Motor neuron (in vitro differentiated cells): ENCODE data around the gene DUSP6. TPM values are rescaled to one million over a fixed set of nuclear protein-coding genes. Genes with fewer than 3 reads are reported as not detected.
A peak's percentile ranks its signal among the peaks of the same experiment; 100 is the strongest.
"Not testable (repeated sequence)": the region's sequence is repeated elsewhere in the genome, so short reads cannot be mapped to it uniquely, and the experiment has no call there.

ENCODE experiments used
- ATAC-seq, 8 experiments: fragments of 200-7000 bp; cut with Tn5 transposase; replicated peaks in 6 of 8; 2 replicates each; pipeline ENCODE4 v1.8.0; 2021; ENCODE audit warnings: mild to moderate bottlenecking in 8 of 8, moderate library complexity in 8 of 8
- H3K27ac ChIP-seq, 2 donors: fragments of 250-450 bp; sonication (Bioruptor Pico); 2 replicates each; pipeline ENCODE4 v1.9.0; 2021; ENCODE audit warnings: antibody characterized with exemption in 2 of 2, mild to moderate bottlenecking in 2 of 2, moderate library complexity in 1 of 2
- H3K4me1 ChIP-seq, 2 donors: fragments of 250-450 bp; sonication (Bioruptor Pico); replicated peaks in 1 of 2; 2 replicates each; pipeline ENCODE4 v1.6.1; 2021; ENCODE audit warnings: antibody characterized with exemption in 2 of 2, mild to moderate bottlenecking in 2 of 2, moderate library complexity in 1 of 2
- H3K4me3 ChIP-seq, 5 donors: fragments of 250-450 bp; sonication (Bioruptor Pico); 2 replicates each; pipeline ENCODE4 v1.9.0; 2021; ENCODE audit warnings: antibody characterized with exemption in 5 of 5, mild to moderate bottlenecking in 5 of 5, moderate library complexity in 4 of 5
- WGBS, 10 experiments: fragments of 450-650 bp; shearing (Covaris generic); methylation state at CpG; one replicate each; pipeline ENCODE4 v1.0.0; 2022; 5-methylcytosine and 5-hydroxymethylcytosine counted together
- in situ Hi-C, 9 experiments: fragments of 400-800 bp; cut with MboI; loops; one replicate each; pipeline ENCODE4 v1.15.0; 2021; ENCODE audit warnings: low sequenced_read_pairs in 9 of 9, low pct_unique_long_range_greater_than_20kb in 2 of 9; ENCODE audit not compliant: unreplicated experiment in 9 of 9
- total RNA-seq, 8 experiments: library from RNA; unstranded; fragments of 300-600 nt; gene quantifications; 2 replicates each; pipeline versions ENCODE4 v1.2.3 to v1.2.4, GENCODE V29; 2022

DUSP6 gene
- total RNA-seq, 8 experiments from 2014 or later: 6.8 to 67.6 (median 22.2) TPM

GRCh38 chr12:89346741-89347324 is 5.5 kb downstream of the DUSP6 start:
- in situ Hi-C loops: loop anchor here in 1 of 9 experiments (25.0 kb wide), 1 partner anchor 285 kb away; no protein-coding TSS in a partner anchor
- H3K4me1 ChIP-seq: peaks cover 27 to 49% of the 10 kb centered on the region in 2 donors
- peak overlapping the region in 2 of 5 donors; percentile 3 to 72 for H3K4me3 ChIP-seq
- H3K27ac ChIP-seq: no peak overlapping the region
- 0 to 90% (median 30%) methylated on average over 1 to 8 of the region's 8 CpGs for WGBS, 10 experiments
- peak in 3 of 8 experiments; percentile 6 to 7 (median 6) for ATAC-seq

GRCh38 chr12:89345830-89346740 is 6.2 kb downstream of the DUSP6 start:
- in situ Hi-C loops: loop anchor here in 1 of 9 experiments (25.0 kb wide), 1 partner anchor 284 kb away; no protein-coding TSS in a partner anchor
- H3K4me1 ChIP-seq: peaks cover 27 to 49% of the 10 kb centered on the region in 2 donors
- peak; percentile 15 to 75 (median 54) for ATAC-seq

GRCh38 chr12:89345376-89345775 is 6.9 kb downstream of the DUSP6 start:
- Histone ChIP-seq H3K27ac (peak overlapping the region; percentile 33 to 38), H3K4me3 (peak overlapping the region in 2 of 5 donors; percentile 16 to 23), H3K4me1 (peaks cover 27 to 49% of the 10 kb centered on the region in 2 donors)
- in situ Hi-C loops: loop anchor here in 1 of 9 experiments (25.0 kb wide), 1 partner anchor 283 kb away; no protein-coding TSS in a partner anchor
- no peak for ATAC-seq
- 44 to 100% (median 88%) methylated on average over 1 to 3 of the region's 3 CpGs; no CpG with 5 or more reads in 2 of the 10 experiments for WGBS, 10 experiments

More at GRCh38 chr12:89345830-89346740, 6.2 kb downstream of the DUSP6 start:
- H3K27ac ChIP-seq: peak overlapping the region; percentile 33 to 38
- 0 to 79% (median 7%) methylated on average over 1 to 4 of the region's 10 CpGs for WGBS, 10 experiments
- peak overlapping the region in 3 of 5 donors; percentile 3 to 23 (median 16) for H3K4me3 ChIP-seq

- 40 to 100% (median 94%) methylated on average over 1 to 2 of the region's 3 CpGs; no CpG with 5 or more reads in 3 of the 10 experiments for WGBS, 10 experiments
- Histone ChIP-seq H3K4me1 (peaks cover 27 to 49% of the 10 kb centered on the region in 2 donors), H3K27ac (no peak overlapping the region), H3K4me3 (no peak overlapping the region)
- in situ Hi-C loops: loop anchor here in 1 of 9 experiments (25.0 kb wide), 1 partner anchor 283 kb away; no protein-coding TSS in a partner anchor
- ATAC-seq: peak in 1 of 8 experiments; percentile 8
Measured at GRCh38 chr12:89344862-89345202, 7.5 kb downstream of the DUSP6 start.

- peaks cover 30 to 45% of the 10 kb centered on the region in 2 donors for H3K4me1 ChIP-seq
- H3K27ac ChIP-seq: no peak overlapping the region
- WGBS, 10 experiments: 20 to 85% (median 69%) methylated on average over 1 to 10 of the region's 10 CpGs
- ATAC-seq: no peak
- in situ Hi-C loops: loop anchor here in 1 of 9 experiments (25.0 kb wide), 1 partner anchor 282 kb away; no protein-coding TSS in a partner anchor
- no peak overlapping the region for H3K4me3 ChIP-seq
Measured at GRCh38 chr12:89344043-89344861, 8.0 kb downstream of the DUSP6 start.

GRCh38 chr12:89343127-89343526 is 9.2 kb downstream of the DUSP6 start:
- WGBS, 10 experiments: 59 to 100% (median 83%) methylated on average over 1 to 3 of the region's 3 CpGs; no CpG with 5 or more reads in 2 of the 10 experiments
- Histone ChIP-seq H3K4me1 (peaks cover 27 to 42% of the 10 kb centered on the region in 2 donors), H3K27ac (no peak overlapping the region), H3K4me3 (no peak overlapping the region)
- no peak for ATAC-seq
- in situ Hi-C loops: loop anchor here in 1 of 9 experiments (25.0 kb wide), 1 partner anchor 281 kb away; no protein-coding TSS in a partner anchor

- in situ Hi-C loops: loop anchor here in 1 of 9 experiments (25.0 kb wide), 1 partner anchor 279 kb away; no protein-coding TSS in a partner anchor
- 71 to 100% (median 91%) methylated on average over 1 of the region's 1 CpG; no CpG with 5 or more reads in 5 of the 10 experiments for WGBS, 10 experiments
Measured at GRCh38 chr12:89340861-89341260, 11.4 kb downstream of the DUSP6 start.

GRCh38 chr12:89339526-89339925 is 12.8 kb downstream of the DUSP6 start:
- no peak overlapping the region for H3K27ac ChIP-seq
- ATAC-seq: peak in 1 of 8 experiments; percentile 55
- in situ Hi-C loops: loop anchor here in 1 of 9 experiments (25.0 kb wide), 1 partner anchor 277 kb away; no protein-coding TSS in a partner anchor

More at GRCh38 chr12:89340861-89341260, 11.4 kb downstream of the DUSP6 start:
- no peak overlapping the region for H3K4me3 ChIP-seq
- no peak overlapping the region for H3K27ac ChIP-seq
- peaks cover 10 to 20% of the 10 kb centered on the region in 2 donors for H3K4me1 ChIP-seq
- ATAC-seq: no peak

GRCh38 chr12:89337136-89337535 is 15.2 kb downstream of the DUSP6 start:
- H3K4me3 ChIP-seq, H3K27ac ChIP-seq, ATAC-seq: not testable (repeated sequence)
- in situ Hi-C loops: loop anchor here in 1 of 9 experiments (25.0 kb wide), 1 partner anchor 275 kb away; no protein-coding TSS in a partner anchor
- 67 to 100% (median 95%) methylated on average over 1 to 2 of the region's 4 CpGs; no CpG with 5 or more reads in 4 of the 10 experiments for WGBS, 10 experiments
- peaks cover 8 to 11% of the 10 kb centered on the region in 2 donors for H3K4me1 ChIP-seq

More at GRCh38 chr12:89339526-89339925, 12.8 kb downstream of the DUSP6 start:
- peaks cover 6 to 13% of the 10 kb centered on the region in 2 donors for H3K4me1 ChIP-seq
- H3K4me3 ChIP-seq: no peak overlapping the region
- 46 to 93% (median 77%) methylated on average over 1 to 8 of the region's 10 CpGs for WGBS, 10 experiments

GRCh38 chr12:89335452-89336244 is 16.7 kb downstream of the DUSP6 start:
- in situ Hi-C loops: loop anchor here in 1 of 9 experiments (25.0 kb wide), 1 partner anchor 273 kb away; no protein-coding TSS in a partner anchor
- WGBS, 10 experiments: 60 to 89% (median 84%) methylated on average over 1 to 5 of the region's 5 CpGs
- no peak for ATAC-seq
- Histone ChIP-seq H3K4me3 (no peak overlapping the region), H3K4me1 (peaks cover 8 to 11% of the 10 kb centered on the region in 2 donors), H3K27ac (no peak overlapping the region)

- ATAC-seq: no peak
- Histone ChIP-seq H3K4me1 (peaks cover 8 to 11% of the 10 kb centered on the region in 2 donors), H3K4me3 (no peak overlapping the region), H3K27ac (no peak overlapping the region)
- 44 to 100% (median 81%) methylated on average over 1 to 5 of the region's 5 CpGs for WGBS, 10 experiments
- in situ Hi-C loops: loop anchor here in 1 of 9 experiments (25.0 kb wide), 1 partner anchor 272 kb away; no protein-coding TSS in a partner anchor
Measured at GRCh38 chr12:89334548-89335169, 17.6 kb downstream of the DUSP6 start.
